GM12892 (cell line): Measurements from ENCODE around the gene TBL1XR1.

Experiments
- POLR2A ChIP-seq: IDR thresholded peaks from 2 replicates; pipeline ENCODE4 v1.6.1; 2011; ENCODE audit warnings: low read depth, low read length, control low read depth
- POLR2AphosphoS5 ChIP-seq: IDR thresholded peaks from 2 replicates; pipeline ENCODE4 v1.6.1; 2011; ENCODE audit warnings: low read depth, low read length, control low read depth
- TAF1 ChIP-seq: IDR thresholded peaks from 2 replicates; pipeline ENCODE4 v1.6.1; 2011; ENCODE audit warnings: low read depth, mild to moderate bottlenecking, control low read depth, low read length, borderline replicate concordance

- TF ChIP-seq POLR2A (no peak), POLR2AphosphoS5 (no peak), TAF1 (no peak)
These were observed 34.0 kb upstream of the TBL1XR1 start for GRCh38 chr3:177231242-177231641.
